Panc1 (cell line): ENCODE data around the gene TBC1D10B. TPM values are rescaled to one million over a fixed set of nuclear protein-coding genes. Genes with fewer than 3 reads are reported as not detected.

Source experiments
- ATAC-seq: fragments of 200-7000 bp; cut with Tn5 transposase; 2 replicates; pipeline ENCODE4 v1.9.1; 2020; ENCODE audit warnings: mild to moderate bottlenecking, moderate library complexity
- BruUV-seq: library from RNA; stranded (reverse); fragments of 400-500 nt; replicated peaks from 2 replicates; lab custom pipeline; 2021; lab: Mats Ljungman, UMichigan
- CTCF ChIA-PET: fragments of 300-600 bp; sonication (Branson Sonifier 250); formaldehyde crosslinking; loops from one replicate; lab custom pipeline; 2022; ENCODE audit warnings: antibody characterized with exemption; lab: Charles Lee
- POLR2A ChIA-PET: fragments of 300-600 bp; sonication (Branson Sonifier 250); formaldehyde crosslinking; loops from one replicate; lab custom pipeline; 2022; ENCODE audit warnings: antibody characterized with exemption; lab: Charles Lee
- DNase-seq: peaks from one replicate; pipeline ENCODE4 v3.0.0-alpha.2; 2010; ENCODE audit warnings: low read depth, low spot score
- H3K27ac ChIP-seq: 2 replicates; pipeline ENCODE4 v1.5.1; 2011; ENCODE audit warnings: mild to moderate bottlenecking, low read length, inconsistent platforms
- H3K27me3 ChIP-seq: fragments of 200-500 bp; sonication (Bioruptor generic); 2 replicates; pipeline ENCODE4 v1.6.0; 2014; ENCODE audit warnings: low read length, inconsistent platforms; ENCODE audit not compliant: control insufficient read depth, insufficient read depth
- H3K36me3 ChIP-seq: fragments of 200-500 bp; sonication (Bioruptor generic); 2 replicates; pipeline ENCODE4 v1.5.1; 2014; ENCODE audit warnings: inconsistent platforms, mild to moderate bottlenecking, low read length, moderate library complexity; ENCODE audit not compliant: control insufficient read depth, insufficient read depth
- H3K4me1 ChIP-seq: 2 replicates; pipeline ENCODE4 v1.5.1; 2011; ENCODE audit warnings: inconsistent platforms, mild to moderate bottlenecking, low read length, moderate library complexity; ENCODE audit not compliant: control insufficient read depth, insufficient read depth
- H3K4me3 ChIP-seq, 2 experiments: 2 replicates each; pipeline ENCODE4 v1.5.1; 2011 to 2012; ENCODE audit warnings: low read depth in 2 of 2, low read length in 2 of 2, mild to moderate bottlenecking in 2 of 2, inconsistent platforms in 1 of 2, moderate library complexity in 1 of 2
- H3K9me3 ChIP-seq: fragments of 200-500 bp; sonication (Bioruptor generic); 2 replicates; pipeline ENCODE4 v1.5.1; 2014; ENCODE audit warnings: low read depth, mild to moderate bottlenecking, inconsistent platforms, low read length, moderate library complexity; ENCODE audit not compliant: control insufficient read depth, insufficient read depth
- CTCF ChIP-seq: fragments of 450-650 bp; IDR thresholded peaks from 2 replicates; pipeline ENCODE4 v1.5.1; 2017; ENCODE audit warnings: mild to moderate bottlenecking
- POLR2AphosphoS5 ChIP-seq: IDR thresholded peaks from 2 replicates; pipeline ENCODE4 v1.6.1; 2012; ENCODE audit warnings: mild to moderate bottlenecking, low read depth, low read length, moderate library complexity
- REST ChIP-seq, 2 experiments: IDR thresholded peaks; 2 replicates each; pipeline ENCODE4 v1.6.1; 2011 to 2012; ENCODE audit warnings: low read depth in 2 of 2, control low read depth in 1 of 2, low read length in 1 of 2, mild to moderate bottlenecking in 1 of 2, moderate library complexity in 1 of 2; ENCODE audit not compliant: insufficient read depth in 1 of 2
- SIN3A ChIP-seq: IDR thresholded peaks from 2 replicates; pipeline ENCODE4 v1.6.1; 2012; ENCODE audit warnings: low read depth, mild to moderate bottlenecking, low read length, moderate library complexity, borderline replicate concordance; ENCODE audit not compliant: insufficient read depth
- TCF7L2 ChIP-seq: IDR thresholded peaks from 2 replicates; pipeline ENCODE4 v1.6.1; 2011; ENCODE audit warnings: mild to moderate bottlenecking, low read depth, low read length, inconsistent platforms
- in situ Hi-C: cut with HindIII; loops from 2 replicates; pipeline ENCODE4 v1.10.0; 2016; ENCODE audit warnings: low sequenced_read_pairs, low pct_unique_long_range_greater_than_20kb
- intact Hi-C: fragments of 100-400 bp; cut with micrococcal nuclease; formaldehyde crosslinking; loops from one replicate; pipeline ENCODE4 v1.10.0; 2022; ENCODE audit not compliant: unreplicated experiment
- total RNA-seq: library from RNA; stranded (reverse); gene quantifications from one replicate; pipeline ENCODE4 v1.2.1, GENCODE V29; 2021; ENCODE audit not compliant: unreplicated experiment

Gene TBC1D10B
- total RNA-seq, 1 experiment from 2014 or later = 52.6 TPM

GRCh38 chr16:30351001-30351441, 19.3 kb downstream of the TBC1D10B start:
- H3K4me3 ChIP-seq = no peak overlapping the region
- H3K36me3 ChIP-seq = peaks cover 5% of the 10 kb centered on the region
- intact Hi-C loops (no loop called here), in situ Hi-C loops (no loop called here)
- no TSS peak for BruUV-seq
- no peaks in the 10 kb centered on the region for H3K27me3 ChIP-seq
- no peak overlapping the region for H3K27ac ChIP-seq
- DNase-seq (no peak), ATAC-seq (no peak)
- H3K9me3 ChIP-seq = no peaks in the 10 kb centered on the region
- ChIA-PET CTCF (no interaction called here), POLR2A (no interaction called here)
- TF ChIP-seq POLR2AphosphoS5 = no peak
- TF ChIP-seq SIN3A = no peak
- no peak for TF ChIP-seq CTCF
- TF ChIP-seq TCF7L2 = no peak
- TF ChIP-seq REST (IDR thresholded peaks at IDR 0.05; ENCODE audit: insufficient read depth in 1 of 2, low read depth in 2 of 2, low read length in 1 of 2) = no peak
- H3K4me1 ChIP-seq = peaks cover 35% of the 10 kb centered on the region

- no TSS peak for BruUV-seq
- no peaks in the 10 kb centered on the region for H3K9me3 ChIP-seq
- H3K27me3 ChIP-seq = no peaks in the 10 kb centered on the region
- DNase-seq = no peak
- no peak for ATAC-seq
- H3K27ac ChIP-seq = no peak overlapping the region
- CTCF ChIA-PET = no interaction called here
- TF ChIP-seq TCF7L2 (no peak), REST (IDR thresholded peaks at IDR 0.05; ENCODE audit: insufficient read depth in 1 of 2, low read depth in 2 of 2, low read length in 1 of 2) (no peak), POLR2AphosphoS5 (peak; percentile 27; the same call in 1 of the 2 replicates), CTCF (no peak)
- H3K36me3 ChIP-seq = peaks cover 5% of the 10 kb centered on the region
- POLR2A ChIA-PET = interaction anchor here (0.5 to 0.6 kb wide), 2 partner anchors 15 kb away, joined by 3 to 9 read pairs; no protein-coding TSS in a partner anchor
- no peak overlapping the region for H3K4me3 ChIP-seq
- in situ Hi-C loops (no loop called here), intact Hi-C loops (no loop called here)
- H3K4me1 ChIP-seq = peaks cover 28% of the 10 kb centered on the region
Measured at GRCh38 chr16:30350134-30350871, 20.0 kb downstream of the TBC1D10B start.
